Measurements from ENCODE around the gene ANGPTL2.

The ANGPTL2 gene

DNA sequence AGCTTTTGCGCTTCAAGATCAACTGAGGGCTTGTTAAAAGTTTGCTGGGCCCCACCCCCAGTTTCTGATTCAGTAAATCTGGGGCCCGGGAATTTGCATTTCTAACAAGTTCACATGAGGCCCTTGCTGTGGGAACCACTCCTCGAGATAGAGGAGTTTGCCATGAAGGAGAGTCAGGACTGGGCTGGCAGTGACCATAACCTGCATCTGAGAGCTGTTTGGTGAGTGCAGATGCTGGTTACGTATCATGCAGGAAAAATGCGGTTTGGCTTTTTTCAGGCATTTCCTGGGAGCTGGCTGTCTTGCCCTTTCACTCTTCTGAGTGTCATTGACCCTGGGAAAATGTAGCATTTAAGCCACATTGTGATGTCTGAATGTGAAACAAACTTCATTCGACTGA, 9.4 kb upstream of the ANGPTL2 start:
- no peak for TF ChIP-seq CTCF (IDR thresholded peaks at IDR 0.05; ENCODE audit: low read depth, low read length, missing control alignments)
- in situ Hi-C loops (cut with HindIII; ENCODE audit: low sequenced_read_pairs) = no loop called here
- no peak overlapping the region for H3K4me3 ChIP-seq (ENCODE audit: low read depth, low read length)
- no peak for DNase-seq (ENCODE audit: low read depth)

DNA sequence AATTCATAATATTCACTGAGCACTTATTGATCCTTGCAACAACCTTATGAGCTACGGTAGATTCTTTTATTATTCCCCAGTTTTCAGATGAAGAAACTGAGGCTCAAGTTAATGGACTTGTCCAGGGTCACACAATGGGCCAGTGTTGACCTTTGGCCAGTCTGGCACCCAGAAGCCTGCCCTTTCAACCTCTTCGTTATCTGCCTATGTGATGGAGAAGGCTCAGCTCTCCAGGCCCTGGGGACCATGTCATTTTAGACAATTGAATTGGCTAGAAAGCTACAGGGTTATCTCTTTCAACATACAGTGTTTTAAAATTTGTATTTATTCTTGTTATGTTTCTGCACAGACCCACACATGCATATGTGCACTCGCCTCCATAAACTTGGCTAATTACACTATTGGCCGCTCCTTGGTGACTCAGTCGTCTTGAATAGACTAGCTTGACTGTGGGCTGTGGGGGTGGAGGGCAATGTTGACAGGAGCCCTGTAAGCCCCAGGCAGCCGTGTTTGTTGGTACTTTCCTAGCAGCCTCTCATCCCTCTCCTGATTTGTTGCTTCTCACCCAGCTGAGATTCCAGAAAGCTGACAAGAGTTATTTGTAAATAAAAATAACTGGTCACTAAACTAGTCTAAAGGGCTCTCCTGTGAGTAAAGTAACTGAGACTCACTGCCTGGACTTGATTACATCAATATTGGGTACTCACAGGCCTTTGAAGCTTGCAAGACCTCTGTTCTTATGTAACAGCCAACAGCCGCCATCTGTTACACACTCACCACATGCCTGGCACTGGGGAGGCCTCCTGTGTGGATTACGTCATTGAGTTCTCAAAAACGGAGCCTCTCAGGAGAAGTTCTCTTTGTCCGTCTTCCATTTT, 8.5 kb upstream of the ANGPTL2 start:
- TF ChIP-seq CTCF (IDR thresholded peaks at IDR 0.05; ENCODE audit: low read depth, low read length, missing control alignments) = no peak
- peak; percentile 90 for DNase-seq (ENCODE audit: low read depth)
- in situ Hi-C loops (cut with HindIII; ENCODE audit: low sequenced_read_pairs) = no loop called here
- no peak overlapping the region for H3K4me3 ChIP-seq (ENCODE audit: low read depth, low read length)

DNA sequence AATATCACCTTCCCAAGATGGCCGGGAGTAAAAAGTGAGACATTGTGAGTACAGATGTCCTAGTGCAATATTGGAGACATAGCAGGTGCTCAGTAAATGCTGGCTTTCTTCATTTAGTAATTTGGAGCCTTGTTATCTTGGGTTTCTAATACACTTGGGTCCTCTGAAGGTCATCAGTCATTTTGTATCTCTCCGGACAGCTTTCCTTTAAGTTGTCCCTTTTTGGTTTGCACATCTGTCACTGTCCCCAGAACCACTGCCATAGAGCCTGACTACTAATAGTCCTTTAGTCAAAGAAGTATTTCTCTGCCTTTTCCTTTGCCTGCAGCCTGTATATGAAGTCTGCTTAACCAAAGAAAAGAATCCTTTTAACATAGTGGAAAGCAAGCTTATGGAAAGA, 7.8 kb upstream of the ANGPTL2 start:
- DNase-seq (ENCODE audit: low read depth) = no peak
- no peak for TF ChIP-seq CTCF (IDR thresholded peaks at IDR 0.05; ENCODE audit: low read depth, low read length, missing control alignments)
- H3K4me3 ChIP-seq (ENCODE audit: low read depth, low read length) = no peak overlapping the region
- in situ Hi-C loops (cut with HindIII; ENCODE audit: low sequenced_read_pairs) = no loop called here

- no peak for DNase-seq (ENCODE audit: low read depth)
- no peak for TF ChIP-seq CTCF (IDR thresholded peaks at IDR 0.05; ENCODE audit: low read depth, low read length, missing control alignments)
- in situ Hi-C loops (cut with HindIII; ENCODE audit: low sequenced_read_pairs) = no loop called here
- no peak overlapping the region for H3K4me3 ChIP-seq (ENCODE audit: low read depth, low read length)
These were observed 7.3 kb upstream of the ANGPTL2 start for GRCh38 chr9:127129718-127130085.

- no peak overlapping the region for H3K4me3 ChIP-seq (ENCODE audit: low read depth, low read length)
- in situ Hi-C loops (cut with HindIII; ENCODE audit: low sequenced_read_pairs) = no loop called here
- no peak for DNase-seq (ENCODE audit: low read depth)
- TF ChIP-seq CTCF (IDR thresholded peaks at IDR 0.05; ENCODE audit: low read depth, low read length, missing control alignments) = no peak
These were observed 6.8 kb upstream of the ANGPTL2 start for GRCh38 chr9:127129073-127129717.

- no peak overlapping the region for H3K4me3 ChIP-seq (ENCODE audit: low read depth, low read length)
- in situ Hi-C loops (cut with HindIII; ENCODE audit: low sequenced_read_pairs) = no loop called here
- DNase-seq (ENCODE audit: low read depth) = no peak
These were observed 6.1 kb upstream of the ANGPTL2 start for GRCh38 chr9:127128341-127129072.

More at GRCh38 chr9:127128341-127129072, 6.1 kb upstream of the ANGPTL2 start:
- TF ChIP-seq CTCF (IDR thresholded peaks at IDR 0.05; ENCODE audit: low read depth, low read length, missing control alignments) = no peak

Data from astrocyte of the cerebellum (primary cell).